SK-N-SH treated with all-trans-retinoic acid at 6 μM for 48 hours (cell line): ENCODE measurements around the gene APBA2.

ENCODE experiments used
- ATAC-seq: fragments of 200-7000 bp; cut with Tn5 transposase; 3 replicates; pipeline ENCODE4 v1.9.1; 2020; ENCODE audit warnings: mild to moderate bottlenecking, moderate library complexity
- ARNTL ChIP-seq: fragments of 450-650 bp; formaldehyde crosslinking; IDR thresholded peaks from 2 replicates; pipeline ENCODE4 v1.5.0; 2020; ENCODE audit warnings: low read depth, mild to moderate bottlenecking, moderate library complexity, borderline replicate concordance
- BACH2 ChIP-seq: fragments of 250-450 bp; sonication (Bioruptor Pico); IDR thresholded peaks from 2 replicates; pipeline ENCODE4 v1.9.0; 2021; ENCODE audit warnings: mild to moderate bottlenecking, borderline replicate concordance
- CREB5 ChIP-seq: fragments of 250-450 bp; sonication (Bioruptor Pico); IDR thresholded peaks from 2 replicates; pipeline ENCODE4 v1.5.1; 2020; ENCODE audit warnings: low read depth, mild to moderate bottlenecking, moderate library complexity
- CSDC2 ChIP-seq: fragments of 250-450 bp; sonication (Bioruptor Pico); IDR thresholded peaks from 2 replicates; pipeline ENCODE4 v1.5.0; 2020; ENCODE audit warnings: mild to moderate bottlenecking, moderate library complexity
- ESRRG ChIP-seq: fragments of 250-450 bp; sonication (Bioruptor Pico); IDR thresholded peaks from 2 replicates; pipeline ENCODE4 v1.6.1; 2021; ENCODE audit warnings: mild to moderate bottlenecking
- ISL1 ChIP-seq: fragments of 250-450 bp; sonication (Bioruptor Pico); IDR thresholded peaks from 2 replicates; pipeline ENCODE4 v2.1.2; 2022; ENCODE audit warnings: mild to moderate bottlenecking, moderate library complexity
- POU6F1 ChIP-seq: fragments of 250-450 bp; sonication (Bioruptor Pico); IDR thresholded peaks from 2 replicates; pipeline ENCODE4 v1.8.0; 2021; ENCODE audit warnings: low read depth, mild to moderate bottlenecking, moderate library complexity, borderline replicate concordance
- RARB ChIP-seq: fragments of 250-450 bp; sonication (Bioruptor Pico); IDR thresholded peaks from 2 replicates; pipeline ENCODE4 v1.8.0; 2021; ENCODE audit warnings: mild to moderate bottlenecking, moderate library complexity
- SNAI2 ChIP-seq: fragments of 250-450 bp; sonication (Bioruptor Pico); IDR thresholded peaks from 2 replicates; pipeline ENCODE4 v1.5.0; 2020; ENCODE audit warnings: mild to moderate bottlenecking, moderate library complexity
- TCF4 ChIP-seq: fragments of 250-450 bp; sonication (Bioruptor Pico); IDR thresholded peaks from 2 replicates; pipeline ENCODE4 v1.8.0; 2021; ENCODE audit warnings: mild to moderate bottlenecking, moderate library complexity, borderline replicate concordance
- TOX ChIP-seq: fragments of 250-450 bp; sonication (Bioruptor Pico); IDR thresholded peaks from 2 replicates; pipeline ENCODE4 v1.8.0; 2021; ENCODE audit warnings: mild to moderate bottlenecking, moderate library complexity, borderline replicate concordance
- ZFP3 ChIP-seq: fragments of 250-450 bp; sonication (Bioruptor Pico); IDR thresholded peaks from 2 replicates; pipeline ENCODE4 v1.5.0; 2020; ENCODE audit warnings: mild to moderate bottlenecking, moderate library complexity
- ZFP30 ChIP-seq: fragments of 450-650 bp; formaldehyde crosslinking; IDR thresholded peaks from 2 replicates; pipeline ENCODE4 v1.5.0; 2022; ENCODE audit warnings: mild to moderate bottlenecking, moderate library complexity
- ZNF565 ChIP-seq: fragments of 450-650 bp; formaldehyde crosslinking; conservative IDR thresholded peaks from 2 replicates; pipeline ENCODE4 v1.5.0; 2020; ENCODE audit warnings: low read depth, mild to moderate bottlenecking, moderate library complexity
- ZNF70 ChIP-seq: fragments of 450-650 bp; formaldehyde crosslinking; IDR thresholded peaks from 2 replicates; pipeline ENCODE4 v1.5.0; 2020; ENCODE audit warnings: mild to moderate bottlenecking, moderate library complexity
- ZNF8 ChIP-seq: fragments of 450-650 bp; formaldehyde crosslinking; IDR thresholded peaks from 2 replicates; pipeline ENCODE4 v1.5.0; 2020; ENCODE audit warnings: mild to moderate bottlenecking, moderate library complexity
- TF ChIP-seq, protein P1 (sequence below): fragments of 250-450 bp; sonication (Bioruptor Pico); IDR thresholded peaks from 2 replicates; pipeline ENCODE4 v1.8.0; 2020; ENCODE audit warnings: mild to moderate bottlenecking, moderate library complexity, borderline replicate concordance
- TF ChIP-seq, protein P2 (sequence below): fragments of 250-450 bp; sonication (Bioruptor Pico); IDR thresholded peaks from 2 replicates; pipeline ENCODE4 v1.5.0; 2020; ENCODE audit warnings: mild to moderate bottlenecking, moderate library complexity
- TF ChIP-seq, protein P3 (sequence below): fragments of 250-450 bp; sonication (Bioruptor Pico); IDR thresholded peaks from 2 replicates; pipeline ENCODE4 v1.5.1; 2021; ENCODE audit warnings: mild to moderate bottlenecking, moderate library complexity

APBA2 gene

GRCh38 chr15:28942571-28942970 is 56.8 kb downstream of the APBA2 start:
- TF ChIP-seq TCF4 (CRISPR knock-in tag) (no peak), ZFP3 (CRISPR knock-in tag) (no peak), CREB5 (no peak), POU6F1 (CRISPR knock-in tag) (no peak), RARB (CRISPR knock-in tag) (no peak), ZNF565 (CRISPR knock-in tag) (no peak), ESRRG (no peak), ARNTL (CRISPR knock-in tag) (no peak), ZNF8 (no peak), TOX (no peak), SNAI2 (CRISPR knock-in tag) (no peak), CSDC2 (CRISPR knock-in tag) (no peak), ZNF70 (no peak), ISL1 (CRISPR knock-in tag) (no peak), ZFP30 (CRISPR knock-in tag) (no peak)
- TF ChIP-seq, protein P1, sequence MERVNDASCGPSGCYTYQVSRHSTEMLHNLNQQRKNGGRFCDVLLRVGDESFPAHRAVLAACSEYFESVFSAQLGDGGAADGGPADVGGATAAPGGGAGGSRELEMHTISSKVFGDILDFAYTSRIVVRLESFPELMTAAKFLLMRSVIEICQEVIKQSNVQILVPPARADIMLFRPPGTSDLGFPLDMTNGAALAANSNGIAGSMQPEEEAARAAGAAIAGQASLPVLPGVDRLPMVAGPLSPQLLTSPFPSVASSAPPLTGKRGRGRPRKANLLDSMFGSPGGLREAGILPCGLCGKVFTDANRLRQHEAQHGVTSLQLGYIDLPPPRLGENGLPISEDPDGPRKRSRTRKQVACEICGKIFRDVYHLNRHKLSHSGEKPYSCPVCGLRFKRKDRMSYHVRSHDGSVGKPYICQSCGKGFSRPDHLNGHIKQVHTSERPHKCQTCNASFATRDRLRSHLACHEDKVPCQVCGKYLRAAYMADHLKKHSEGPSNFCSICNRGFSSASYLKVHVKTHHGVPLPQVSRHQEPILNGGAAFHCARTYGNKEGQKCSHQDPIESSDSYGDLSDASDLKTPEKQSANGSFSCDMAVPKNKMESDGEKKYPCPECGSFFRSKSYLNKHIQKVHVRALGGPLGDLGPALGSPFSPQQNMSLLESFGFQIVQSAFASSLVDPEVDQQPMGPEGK (CRISPR knock-in tag), result no peak
- TF ChIP-seq, all 23 proteins: peak for 0
- no peak for ATAC-seq

DNA sequence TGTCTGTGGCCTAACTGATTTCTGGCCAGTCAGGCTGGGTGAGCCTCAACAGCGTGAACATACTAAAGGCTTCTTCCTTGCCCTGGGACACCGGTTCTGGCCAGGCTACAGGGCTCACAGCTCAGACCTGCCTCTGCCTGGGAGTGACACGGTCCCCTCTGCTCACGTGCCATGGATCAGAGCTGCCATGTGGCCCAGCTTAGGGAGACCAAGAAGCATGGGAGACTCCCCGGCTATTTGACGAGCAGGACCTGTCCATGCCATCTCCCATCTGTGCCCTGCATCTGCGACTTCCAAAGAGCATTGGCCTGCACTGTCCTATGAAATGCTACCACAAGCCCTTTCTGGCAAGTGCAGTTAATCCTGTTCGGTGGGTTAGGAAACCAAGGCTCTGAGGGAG is 57.4 kb downstream of the APBA2 start:
- no peak for ATAC-seq
- TF ChIP-seq ISL1 (CRISPR knock-in tag), result no peak
- no peak for TF ChIP-seq ZNF565 (CRISPR knock-in tag)
- TF ChIP-seq ZFP3 (CRISPR knock-in tag), result no peak
- TF ChIP-seq, protein P2, sequence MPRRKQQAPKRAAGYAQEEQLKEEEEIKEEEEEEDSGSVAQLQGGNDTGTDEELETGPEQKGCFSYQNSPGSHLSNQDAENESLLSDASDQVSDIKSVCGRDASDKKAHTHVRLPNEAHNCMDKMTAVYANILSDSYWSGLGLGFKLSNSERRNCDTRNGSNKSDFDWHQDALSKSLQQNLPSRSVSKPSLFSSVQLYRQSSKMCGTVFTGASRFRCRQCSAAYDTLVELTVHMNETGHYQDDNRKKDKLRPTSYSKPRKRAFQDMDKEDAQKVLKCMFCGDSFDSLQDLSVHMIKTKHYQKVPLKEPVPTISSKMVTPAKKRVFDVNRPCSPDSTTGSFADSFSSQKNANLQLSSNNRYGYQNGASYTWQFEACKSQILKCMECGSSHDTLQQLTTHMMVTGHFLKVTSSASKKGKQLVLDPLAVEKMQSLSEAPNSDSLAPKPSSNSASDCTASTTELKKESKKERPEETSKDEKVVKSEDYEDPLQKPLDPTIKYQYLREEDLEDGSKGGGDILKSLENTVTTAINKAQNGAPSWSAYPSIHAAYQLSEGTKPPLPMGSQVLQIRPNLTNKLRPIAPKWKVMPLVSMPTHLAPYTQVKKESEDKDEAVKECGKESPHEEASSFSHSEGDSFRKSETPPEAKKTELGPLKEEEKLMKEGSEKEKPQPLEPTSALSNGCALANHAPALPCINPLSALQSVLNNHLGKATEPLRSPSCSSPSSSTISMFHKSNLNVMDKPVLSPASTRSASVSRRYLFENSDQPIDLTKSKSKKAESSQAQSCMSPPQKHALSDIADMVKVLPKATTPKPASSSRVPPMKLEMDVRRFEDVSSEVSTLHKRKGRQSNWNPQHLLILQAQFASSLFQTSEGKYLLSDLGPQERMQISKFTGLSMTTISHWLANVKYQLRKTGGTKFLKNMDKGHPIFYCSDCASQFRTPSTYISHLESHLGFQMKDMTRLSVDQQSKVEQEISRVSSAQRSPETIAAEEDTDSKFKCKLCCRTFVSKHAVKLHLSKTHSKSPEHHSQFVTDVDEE, result no peak
- no peak for TF ChIP-seq ZFP30 (CRISPR knock-in tag)
- TF ChIP-seq CSDC2 (CRISPR knock-in tag), result no peak
- TF ChIP-seq, protein P3, sequence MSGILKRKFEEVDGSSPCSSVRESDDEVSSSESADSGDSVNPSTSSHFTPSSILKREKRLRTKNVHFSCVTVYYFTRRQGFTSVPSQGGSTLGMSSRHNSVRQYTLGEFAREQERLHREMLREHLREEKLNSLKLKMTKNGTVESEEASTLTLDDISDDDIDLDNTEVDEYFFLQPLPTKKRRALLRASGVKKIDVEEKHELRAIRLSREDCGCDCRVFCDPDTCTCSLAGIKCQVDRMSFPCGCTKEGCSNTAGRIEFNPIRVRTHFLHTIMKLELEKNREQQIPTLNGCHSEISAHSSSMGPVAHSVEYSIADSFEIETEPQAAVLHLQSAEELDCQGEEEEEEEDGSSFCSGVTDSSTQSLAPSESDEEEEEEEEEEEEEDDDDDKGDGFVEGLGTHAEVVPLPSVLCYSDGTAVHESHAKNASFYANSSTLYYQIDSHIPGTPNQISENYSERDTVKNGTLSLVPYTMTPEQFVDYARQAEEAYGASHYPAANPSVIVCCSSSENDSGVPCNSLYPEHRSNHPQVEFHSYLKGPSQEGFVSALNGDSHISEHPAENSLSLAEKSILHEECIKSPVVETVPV (CRISPR knock-in tag), result no peak
- no peak for TF ChIP-seq ARNTL (CRISPR knock-in tag)
- no peak for TF ChIP-seq RARB (CRISPR knock-in tag)
- no peak for TF ChIP-seq CREB5
- no peak for TF ChIP-seq ZNF70
- TF ChIP-seq BACH2 (CRISPR knock-in tag), result no peak
- no peak for TF ChIP-seq TOX
- no peak for TF ChIP-seq TCF4 (CRISPR knock-in tag)
- TF ChIP-seq, all 23 proteins: peak for 0
